ENCODE data around the gene CD4.
"Not testable (repeated sequence)": the region's sequence is repeated elsewhere in the genome, so short reads cannot be mapped to it uniquely, and the experiment has no call there.

The CD4 gene

GRCh38 chr12:6851153-6851920 is 62.0 kb downstream of the CD4 start, which contains the start of gene CDCA3:
TSS of gene CDCA3 (minus strand) at chr12:6851286. CDS start at chr12:6850952, 334 bp downstream.
- DNase-seq: peak; percentile 93

- DNase-seq: peak; percentile 93
Measured at GRCh38 chr12:6851921-6852650, 62.8 kb downstream of the CD4 start, which contains the start of gene USP5. TSS of gene USP5 (plus strand) at chr12:6852150. CDS start at chr12:6852180, 30 bp downstream.

- peak; percentile 32 for DNase-seq
Measured at GRCh38 chr12:6852651-6853354, 63.5 kb downstream of the CD4 start.

GRCh38 chr12:6853626-6854025 is 64.3 kb downstream of the CD4 start:
- DNase-seq: no peak

- no peak for DNase-seq
Measured at GRCh38 chr12:6854036-6854435, 64.7 kb downstream of the CD4 start.

GRCh38 chr12:6855322-6855721 is 66.0 kb downstream of the CD4 start:
- no peak for DNase-seq

- DNase-seq: no peak
Measured at GRCh38 chr12:6858799-6859198, 69.5 kb downstream of the CD4 start.

- DNase-seq: no peak
Measured at GRCh38 chr12:6860116-6860515, 70.8 kb downstream of the CD4 start.

GRCh38 chr12:6860942-6861341 is 71.6 kb downstream of the CD4 start:
- no peak for DNase-seq

GRCh38 chr12:6861391-6861790 is 72.1 kb downstream of the CD4 start:
- no peak for DNase-seq

GRCh38 chr12:6863033-6863432 is 73.7 kb downstream of the CD4 start:
- no peak for DNase-seq

- no peak for DNase-seq
Measured at GRCh38 chr12:6863586-6864321, 74.4 kb downstream of the CD4 start.

- not testable (repeated sequence) for DNase-seq
Measured at GRCh38 chr12:6865307-6865706, 76.0 kb downstream of the CD4 start.

- no peak for DNase-seq
Measured at GRCh38 chr12:6866163-6866919, 77.0 kb downstream of the CD4 start.

- DNase-seq: no peak
Measured at GRCh38 chr12:6866920-6867412, 77.6 kb downstream of the CD4 start.

- no peak for DNase-seq
Measured at GRCh38 chr12:6867413-6868210, 78.3 kb downstream of the CD4 start, which contains the start of gene TPI1. TSS of gene TPI1 (plus strand) at chr12:6867531. CDS start at chr12:6867567, 36 bp downstream.

- DNase-seq: no peak
Measured at GRCh38 chr12:6868211-6869048, 79.1 kb downstream of the CD4 start.

- no peak for DNase-seq
Measured at GRCh38 chr12:6869049-6870021, 80.0 kb downstream of the CD4 start.

GRCh38 chr12:6870304-6870703 is 81.0 kb downstream of the CD4 start:
- DNase-seq: not testable (repeated sequence)

Data from DMS 273 treated with DMSO at 0.1 percent for 48 hours (cell line).